H1 (cell line): ENCODE data around the gene SLC7A6OS. TPM values are rescaled to one million over a fixed set of nuclear protein-coding genes. Genes with fewer than 3 reads are reported as not detected.

Experiments used
- CTCF ChIA-PET: fragments of 300-600 bp; sonication (Branson Sonifier 250); formaldehyde crosslinking; loops from one replicate; lab custom pipeline; 2021; ENCODE audit not compliant: partially characterized antibody; lab: Charles Lee
- POLR2A ChIA-PET: fragments of 300-600 bp; sonication (Branson Sonifier 250); formaldehyde crosslinking; loops from one replicate; lab custom pipeline; 2021; ENCODE audit warnings: inconsistent platforms; ENCODE audit not compliant: partially characterized antibody; lab: Charles Lee
- DNase-seq, 2 experiments: peaks; one replicate each; pipeline versions ENCODE4 v3.0.0 to v3.0.0-alpha.2; 2010 to 2022; ENCODE audit warnings: low spot score in 2 of 2, low read depth in 1 of 2, mixed read lengths in 1 of 2
- FAIRE-seq: peaks from 2 replicates; lab custom pipeline; 2011; peaks lifted over from hg19 to GRCh38; lab: Jason Lieb, UNC
- H2AFZ ChIP-seq: 2 replicates; pipeline ENCODE4 v1.8.1; 2012; ENCODE audit warnings: low read length, inconsistent platforms
- H2AK5ac ChIP-seq: 2 replicates; pipeline ENCODE4 v1.6.1; 2013; ENCODE audit warnings: low read depth, low read length
- H2BK120ac ChIP-seq: replicated peaks from 2 replicates; pipeline ENCODE3; 2013; ENCODE audit warnings: low read depth, low read length, inconsistent platforms
- H2BK12ac ChIP-seq: 2 replicates; pipeline ENCODE4 v1.6.1; 2013; ENCODE audit warnings: low read depth, low read length
- H2BK15ac ChIP-seq: 2 replicates; pipeline ENCODE4 v1.6.1; 2013; ENCODE audit warnings: low read length
- H2BK20ac ChIP-seq: 2 replicates; pipeline ENCODE4 v1.6.1; 2013; ENCODE audit warnings: low read length
- H2BK5ac ChIP-seq: 2 replicates; pipeline ENCODE4 v1.6.1; 2013; ENCODE audit warnings: low read depth, low read length
- H3K14ac ChIP-seq: 2 replicates; pipeline ENCODE4 v1.6.1; 2013; ENCODE audit warnings: inconsistent platforms; ENCODE audit not compliant: insufficient read length
- H3K18ac ChIP-seq: 2 replicates; pipeline ENCODE4 v1.6.1; 2013; ENCODE audit warnings: low read length; ENCODE audit errors: extremely low read depth
- H3K23ac ChIP-seq: 2 replicates; pipeline ENCODE4 v1.6.1; 2013; ENCODE audit warnings: inconsistent platforms; ENCODE audit not compliant: insufficient read length
- H3K23me2 ChIP-seq: 2 replicates; pipeline ENCODE4 v1.6.1; 2013; ENCODE audit warnings: low read depth, low read length
- H3K27ac ChIP-seq: 2 replicates; pipeline ENCODE4 v1.6.1; 2011; ENCODE audit warnings: low read depth, low read length, inconsistent platforms
- H3K27me3 ChIP-seq, 4 experiments: replicated peaks in 1 of 4; 1 replicate in 1 of 4; 2 replicates in 3 of 4; pipeline versions ENCODE4 v1.6.1 to v1.8.1; 2011 to 2013; ENCODE audit warnings: low read length in 3 of 4, mild to moderate bottlenecking in 3 of 4, inconsistent platforms in 2 of 4, mixed read lengths in 2 of 4, moderate library complexity in 1 of 4; ENCODE audit not compliant: control insufficient read depth in 3 of 4, insufficient read depth in 3 of 4; ENCODE audit errors: extremely low read depth in 1 of 4
- H3K36me3 ChIP-seq, 4 experiments: 2 replicates each; pipeline versions ENCODE4 v1.6.1 to v1.8.1; 2011 to 2013; ENCODE audit warnings: mild to moderate bottlenecking in 4 of 4, low read length in 3 of 4, moderate library complexity in 2 of 4, control low read depth in 1 of 4, inconsistent platforms in 1 of 4; ENCODE audit not compliant: insufficient read depth in 4 of 4, control insufficient read depth in 2 of 4
- H3K4ac ChIP-seq: replicated peaks from 2 replicates; pipeline ENCODE3; 2013; ENCODE audit warnings: low read length, low read depth, mixed read lengths, inconsistent platforms; ENCODE audit not compliant: insufficient read length
- H3K4me1 ChIP-seq, 4 experiments: replicated peaks in 1 of 4; 1 replicate in 1 of 4; 2 replicates in 3 of 4; pipeline versions ENCODE4 v1.6.1 to v1.8.1; 2011 to 2013; ENCODE audit warnings: low read length in 3 of 4, inconsistent platforms in 2 of 4, mixed read lengths in 1 of 4; ENCODE audit not compliant: insufficient read depth in 4 of 4, control insufficient read depth in 3 of 4
- H3K4me2 ChIP-seq, 2 experiments: 2 replicates each; pipeline versions ENCODE4 v1.6.1 to v1.8.1; 2011 to 2013; ENCODE audit warnings: low read depth in 2 of 2, low read length in 2 of 2, control low read depth in 1 of 2, inconsistent platforms in 1 of 2, mild to moderate bottlenecking in 1 of 2; ENCODE audit not compliant: insufficient read depth in 1 of 2
- H3K4me3 ChIP-seq, 4 experiments: fragments of 200-600, 300-600 bp in 1 of 4; sonication (generic), shearing (Covaris generic), sonication (Bioruptor Twin) in 1 of 4; 2 replicates each; pipeline versions ENCODE4 v1.5.1 to v1.8.1; 2011 to 2016; ENCODE audit warnings: low read length in 4 of 4, low read depth in 3 of 4, control low read depth in 2 of 4, inconsistent platforms in 2 of 4, mild to moderate bottlenecking in 2 of 4, mixed read lengths in 1 of 4, moderate library complexity in 1 of 4; ENCODE audit not compliant: insufficient read depth in 2 of 4; ENCODE audit errors: extremely low read depth in 1 of 4
- H3K56ac ChIP-seq: replicated peaks from 2 replicates; pipeline ENCODE3; 2013; ENCODE audit warnings: low read depth, mild to moderate bottlenecking, mixed read lengths, low read length, inconsistent platforms; ENCODE audit not compliant: insufficient read length
- H3K79me1 ChIP-seq: 2 replicates; pipeline ENCODE4 v1.6.1; 2013; ENCODE audit warnings: low read depth, low read length, control low read depth
- H3K79me2 ChIP-seq, 2 experiments: 2 replicates each; pipeline versions ENCODE4 v1.6.1 to v1.8.1; 2012 to 2013; ENCODE audit warnings: low read length in 2 of 2, mild to moderate bottlenecking in 2 of 2, inconsistent platforms in 1 of 2; ENCODE audit not compliant: insufficient read depth in 2 of 2, control insufficient read depth in 1 of 2
- H3K9ac ChIP-seq, 4 experiments: replicated peaks in 1 of 4; 1 replicate in 1 of 4; 2 replicates in 3 of 4; pipeline versions ENCODE4 v1.6.1 to v1.8.1; 2011 to 2013; ENCODE audit warnings: low read depth in 3 of 4, low read length in 3 of 4, control low read depth in 2 of 4, mild to moderate bottlenecking in 2 of 4, moderate library complexity in 2 of 4, inconsistent platforms in 1 of 4; ENCODE audit errors: extremely low read depth in 1 of 4
- H3K9me3 ChIP-seq, 2 experiments: 2 replicates each; pipeline versions ENCODE4 v1.6.1 to v1.8.1; 2012 to 2013; ENCODE audit warnings: mild to moderate bottlenecking in 2 of 2, moderate library complexity in 2 of 2, control low read depth in 1 of 2, inconsistent platforms in 1 of 2, low read depth in 1 of 2, low read length in 1 of 2, mixed read lengths in 1 of 2; ENCODE audit not compliant: insufficient read depth in 2 of 2
- H4K20me1 ChIP-seq, 2 experiments: replicated peaks in 1 of 2; 2 replicates each; pipeline versions ENCODE3 to v1.8.1; 2011 to 2013; ENCODE audit warnings: inconsistent platforms in 2 of 2, low read length in 2 of 2, mild to moderate bottlenecking in 1 of 2; ENCODE audit not compliant: insufficient read depth in 2 of 2, control insufficient read depth in 1 of 2
- H4K5ac ChIP-seq: 2 replicates; pipeline ENCODE4 v1.6.1; 2013; ENCODE audit warnings: low read length, low read depth, mixed read lengths, inconsistent platforms; ENCODE audit not compliant: insufficient read length
- H4K8ac ChIP-seq: 2 replicates; pipeline ENCODE4 v1.8.0; 2013; ENCODE audit warnings: mild to moderate bottlenecking, moderate library complexity, low read length, inconsistent platforms; ENCODE audit not compliant: insufficient read depth; ENCODE audit errors: extremely low read depth
- H4K91ac ChIP-seq: replicated peaks from 2 replicates; pipeline ENCODE3; 2013; ENCODE audit warnings: low read length, mixed read lengths, inconsistent platforms; ENCODE audit not compliant: insufficient read length
- BCL11A ChIP-seq, 2 experiments: IDR thresholded peaks; one replicate each; pipeline ENCODE4 v1.6.1; 2011; ENCODE audit warnings: low read depth in 2 of 2, low read length in 2 of 2, mild to moderate bottlenecking in 2 of 2
- CBX8 ChIP-seq: fragments of 300-800, 300-1000 bp; sonication (generic); IDR thresholded peaks from 2 replicates; pipeline ENCODE4 v1.7.1; 2016; ENCODE audit warnings: low read depth, low read length, borderline replicate concordance
- CEBPB ChIP-seq: IDR thresholded peaks from 2 replicates; pipeline ENCODE4 v1.6.1; 2012; ENCODE audit warnings: low read depth, low read length
- FOSL1 ChIP-seq: IDR thresholded peaks from 2 replicates; pipeline ENCODE4 v1.6.1; 2011; ENCODE audit warnings: mild to moderate bottlenecking, low read depth, low read length, moderate library complexity; ENCODE audit not compliant: insufficient read depth
- POLR2A ChIP-seq, 2 experiments: IDR thresholded peaks; 1 replicate in 1 of 2; 2 replicates in 1 of 2; pipeline ENCODE4 v1.6.1; 2011; ENCODE audit warnings: low read depth in 2 of 2, low read length in 2 of 2, mild to moderate bottlenecking in 2 of 2; ENCODE audit errors: control extremely low read depth in 1 of 2
- RXRA ChIP-seq: IDR thresholded peaks from 2 replicates; pipeline ENCODE4 v1.6.1; 2011; ENCODE audit warnings: low read depth, mild to moderate bottlenecking, low read length, moderate library complexity; ENCODE audit not compliant: insufficient read depth
- SIRT6 ChIP-seq: IDR thresholded peaks from one replicate; pipeline ENCODE4 v1.7.1; 2012; ENCODE audit warnings: low read length, inconsistent platforms
- SUZ12 ChIP-seq: fragments of 200-600 bp; sonication (generic); IDR thresholded peaks from 2 replicates; pipeline ENCODE4 v1.6.1; 2012; ENCODE audit warnings: mild to moderate bottlenecking, inconsistent platforms, low read length, moderate library complexity, mixed read lengths
- TBP ChIP-seq: IDR thresholded peaks from 2 replicates; pipeline ENCODE4 v1.6.1; 2011; ENCODE audit warnings: low read depth, low read length, improper control_type of control experiment
- WGBS, 2 experiments: shearing (Covaris generic) in 1 of 2; methylation state at CpG; one replicate each; pipeline versions ENCODE4 v1.1.6 to v1.1.7; 2013 to 2015; ENCODE audit warnings: low lambda C conversion rate in 2 of 2, mixed read lengths in 2 of 2, inconsistent platforms in 1 of 2, low coverage in 1 of 2, missing lambda C conversion rate in 1 of 2; ENCODE audit not compliant: insufficient replicate concordance in 2 of 2, insufficient coverage in 1 of 2, insufficient read length in 1 of 2; ENCODE audit errors: extremely low coverage in 1 of 2, missing lambda C conversion rate in 1 of 2; 5-methylcytosine and 5-hydroxymethylcytosine counted together
- polyA plus RNA-seq, 7 experiments: library from polyadenylated mRNA; depleted of rRNA in 3 of 7; stranded (reverse) in 5 of 7; unstranded in 2 of 7; fragments of >200 nt in 5 of 7; fragments of 200-250 nt in 2 of 7; gene quantifications; 1 replicate in 5 of 7; 2 replicates in 1 of 7; 4 replicates in 1 of 7; pipeline versions ENCODE4 v1.2.1 to v1.2.3, GENCODE V29; 2011 to 2013; ENCODE audit warnings: missing spikeins in 2 of 7, mixed read lengths in 2 of 7
- total RNA-seq: library from RNA; stranded (reverse); fragmentation: NEBNext Ultra II Directional; extraction: Animal tissue kit (Norgen Biotek cat#: 25700); gene quantifications from 2 replicates; pipeline ENCODE4 v1.2.1, GENCODE V29; 2021
- TF ChIP-seq, protein P1 (sequence below): IDR thresholded peaks from 2 replicates; pipeline ENCODE4 v1.6.1; 2012; ENCODE audit warnings: inconsistent platforms
- TF ChIP-seq, protein P2 (sequence below), 3 experiments: IDR thresholded peaks; 1 replicate in 2 of 3; 2 replicates in 1 of 3; pipeline versions ENCODE4 v1.5.1 to v1.6.1; 2011; ENCODE audit warnings: low read length in 3 of 3, mild to moderate bottlenecking in 3 of 3, inconsistent platforms in 2 of 3, low read depth in 1 of 3, moderate library complexity in 1 of 3; ENCODE audit not compliant: insufficient read depth in 1 of 3; ENCODE audit errors: control extremely low read depth in 1 of 3

Gene SLC7A6OS
- total and polyA plus RNA-seq, 2 of the 8 experiments (the other 6 are each of a cell fraction or from before 2014, with no cell fraction given) = 7.3 to 21.3 TPM

DNA sequence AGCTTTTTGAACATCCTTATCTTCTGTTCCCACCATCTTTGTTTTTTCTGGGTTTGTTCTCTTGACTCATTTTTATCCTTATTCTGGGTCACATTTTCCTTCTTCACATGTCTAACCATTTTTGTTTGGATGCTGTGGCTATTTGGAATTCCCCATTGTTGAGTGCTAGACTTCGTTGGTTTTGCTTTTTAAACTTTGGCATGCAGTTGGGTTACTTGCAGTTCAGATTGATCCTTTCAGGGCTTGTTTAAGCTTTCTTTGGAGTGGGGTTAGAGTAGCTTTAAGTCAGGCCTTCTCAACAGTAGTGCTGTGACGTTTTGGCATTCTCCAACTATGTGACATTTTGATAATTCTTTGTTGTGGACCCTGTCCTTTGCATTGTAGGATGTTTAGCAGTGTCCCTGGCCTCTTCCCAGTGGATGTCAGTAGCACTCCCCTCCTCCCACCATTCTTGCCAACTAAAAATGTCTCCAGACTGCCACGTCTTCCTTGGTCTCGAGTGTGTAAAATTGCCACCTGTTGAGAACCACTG is 21.2 kb upstream of the SLC7A6OS start:
- H3K56ac ChIP-seq = no peak overlapping the region
- no peak overlapping the region for H2AFZ ChIP-seq
- ChIA-PET CTCF (interaction anchor here (0.6 to 1.8 kb wide), 8 partner anchors 12 to 80 kb away, joined by 3 to 18 read pairs (median 3); partner anchors contain the start of gene SLC7A6), POLR2A (interaction anchor here (0.7 to 0.9 kb wide), 2 partner anchors 11 to 49 kb away, joined by 3 to 4 read pairs; no protein-coding TSS in a partner anchor)
- H2BK15ac ChIP-seq = no peak overlapping the region
- no peak overlapping the region for H3K4me3 ChIP-seq
- no peak overlapping the region for H3K4me2 ChIP-seq
- 60% methylated on average over 4 of the region's 4 CpGs; no CpG with 5 or more reads in 1 of the 2 experiments for WGBS, 2 experiments
- H4K5ac ChIP-seq = no peak overlapping the region
- no peak overlapping the region for H2AK5ac ChIP-seq
- H3K27ac ChIP-seq = no peak overlapping the region
- H2BK120ac ChIP-seq = no peak overlapping the region
- no peaks in the 10 kb centered on the region for H3K23me2 ChIP-seq
- H4K20me1 ChIP-seq = peaks cover 1 to 7% of the 10 kb centered on the region in 2 experiments
- H4K91ac ChIP-seq = no peak overlapping the region
- no peak overlapping the region for H2BK20ac ChIP-seq
- H3K9me3 ChIP-seq = no peaks in the 10 kb centered on the region
- DNase-seq (no peak), FAIRE-seq (no peak)
- no peak overlapping the region for H3K4ac ChIP-seq
- peaks cover 2 to 9% (median 8%) of the 10 kb centered on the region in 4 experiments; a peak in 4 of 8 replicates for H3K36me3 ChIP-seq
- H3K79me2 ChIP-seq = no peaks in the 10 kb centered on the region
- H2BK5ac ChIP-seq = no peak overlapping the region
- H3K14ac ChIP-seq = no peak overlapping the region
- H3K23ac ChIP-seq = no peak overlapping the region
- H2BK12ac ChIP-seq = no peak overlapping the region
- peaks cover 0 to 4% (median 1%) of the 10 kb centered on the region in 4 experiments; a peak in 2 of 7 replicates for H3K4me1 ChIP-seq
- no peak overlapping the region for H4K8ac ChIP-seq
- 0 out of 7 replicates have a peak overlapping the region, but pooled peaks of 1 of the 4 experiments have one; percentile 36 for H3K9ac ChIP-seq
- no peak overlapping the region for H3K18ac ChIP-seq
- H3K79me1 ChIP-seq = no peaks in the 10 kb centered on the region
- H3K27me3 ChIP-seq = no peaks in the 10 kb centered on the region
- TF ChIP-seq BCL11A (IDR thresholded peaks at IDR 0.05; ENCODE audit: low read depth in 2 of 2, low read length in 2 of 2) (no peak), TBP (no peak), FOSL1 (no peak), SUZ12 (no peak), CBX8 (no peak), CEBPB (no peak), RXRA (no peak), SIRT6 (no peak), POLR2A (IDR thresholded peaks at IDR 0.05; ENCODE audit: control extremely low read depth in 1 of 2, low read depth in 2 of 2, low read length in 2 of 2) (no peak)
- TF ChIP-seq, protein P1, sequence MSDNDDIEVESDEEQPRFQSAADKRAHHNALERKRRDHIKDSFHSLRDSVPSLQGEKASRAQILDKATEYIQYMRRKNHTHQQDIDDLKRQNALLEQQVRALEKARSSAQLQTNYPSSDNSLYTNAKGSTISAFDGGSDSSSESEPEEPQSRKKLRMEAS = no peak
- TF ChIP-seq, protein P2, sequence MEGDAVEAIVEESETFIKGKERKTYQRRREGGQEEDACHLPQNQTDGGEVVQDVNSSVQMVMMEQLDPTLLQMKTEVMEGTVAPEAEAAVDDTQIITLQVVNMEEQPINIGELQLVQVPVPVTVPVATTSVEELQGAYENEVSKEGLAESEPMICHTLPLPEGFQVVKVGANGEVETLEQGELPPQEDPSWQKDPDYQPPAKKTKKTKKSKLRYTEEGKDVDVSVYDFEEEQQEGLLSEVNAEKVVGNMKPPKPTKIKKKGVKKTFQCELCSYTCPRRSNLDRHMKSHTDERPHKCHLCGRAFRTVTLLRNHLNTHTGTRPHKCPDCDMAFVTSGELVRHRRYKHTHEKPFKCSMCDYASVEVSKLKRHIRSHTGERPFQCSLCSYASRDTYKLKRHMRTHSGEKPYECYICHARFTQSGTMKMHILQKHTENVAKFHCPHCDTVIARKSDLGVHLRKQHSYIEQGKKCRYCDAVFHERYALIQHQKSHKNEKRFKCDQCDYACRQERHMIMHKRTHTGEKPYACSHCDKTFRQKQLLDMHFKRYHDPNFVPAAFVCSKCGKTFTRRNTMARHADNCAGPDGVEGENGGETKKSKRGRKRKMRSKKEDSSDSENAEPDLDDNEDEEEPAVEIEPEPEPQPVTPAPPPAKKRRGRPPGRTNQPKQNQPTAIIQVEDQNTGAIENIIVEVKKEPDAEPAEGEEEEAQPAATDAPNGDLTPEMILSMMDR (IDR thresholded peaks at IDR 0.05; ENCODE audit: control extremely low read depth in 1 of 3, insufficient read depth in 1 of 3, low read depth in 1 of 3, low read length in 3 of 3) = no peak
